Gastroesophageal sphincter (tissue), 3 donors: ENCODE measurements around the gene MED26.
A peak's percentile ranks its signal among the peaks of the same experiment; 100 is the strongest.

Experiments
- CTCF ChIP-seq, 4 experiments: fragments of 200-600 bp in 2 of 4; fragments of 450-650 bp in 2 of 4; sonication (generic) in 1 of 4; IDR thresholded peaks; one replicate each; pipeline ENCODE4 v1.5.1; 2017 to 2019; ENCODE audit warnings: antibody characterized with exemption in 4 of 4, mild to moderate bottlenecking in 2 of 4, moderate library complexity in 2 of 4
- POLR2A ChIP-seq, 2 donors: fragments of 450-650 bp; IDR thresholded peaks; one replicate each; pipeline ENCODE4 v1.6.1; 2017; ENCODE audit warnings: antibody characterized with exemption in 2 of 2, mild to moderate bottlenecking in 2 of 2, moderate library complexity in 1 of 2

DNA sequence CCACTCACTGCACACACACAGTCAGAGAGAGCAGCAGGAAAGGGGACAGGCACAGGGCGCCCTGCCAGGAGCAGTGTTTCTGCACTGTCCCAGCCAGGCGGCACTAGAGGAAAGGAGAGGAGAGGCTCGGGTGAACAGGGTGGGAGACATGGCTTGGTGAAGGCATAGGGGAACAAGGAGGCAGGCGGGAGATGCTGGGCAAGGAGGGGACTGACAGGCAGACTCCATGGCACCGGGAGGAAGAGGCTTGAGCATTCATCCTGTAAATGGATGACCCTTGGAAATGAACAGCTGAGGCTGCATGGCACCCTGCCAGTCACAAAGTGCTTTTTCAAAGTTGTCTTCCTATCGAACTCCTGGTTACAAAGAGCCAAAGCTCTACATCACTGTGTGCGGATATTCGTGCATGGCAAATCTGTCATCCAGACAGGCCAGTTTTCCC, 22.4 kb downstream of the MED26 start:
- TF ChIP-seq CTCF (IDR thresholded peaks at IDR 0.05) (peak in 1 of 4 experiments; percentile 41), POLR2A (IDR thresholded peaks at IDR 0.05) (no peak)
